GM12891 (cell line): ENCODE measurements around the gene IKZF1.

Experiments used
- POLR2A ChIP-seq: IDR thresholded peaks from 2 replicates; pipeline ENCODE4 v1.6.1; 2011; ENCODE audit warnings: low read depth, low read length, control low read depth
- POLR2AphosphoS5 ChIP-seq: IDR thresholded peaks from 2 replicates; pipeline ENCODE4 v1.6.1; 2011; ENCODE audit warnings: low read depth, low read length, control low read depth

DNA sequence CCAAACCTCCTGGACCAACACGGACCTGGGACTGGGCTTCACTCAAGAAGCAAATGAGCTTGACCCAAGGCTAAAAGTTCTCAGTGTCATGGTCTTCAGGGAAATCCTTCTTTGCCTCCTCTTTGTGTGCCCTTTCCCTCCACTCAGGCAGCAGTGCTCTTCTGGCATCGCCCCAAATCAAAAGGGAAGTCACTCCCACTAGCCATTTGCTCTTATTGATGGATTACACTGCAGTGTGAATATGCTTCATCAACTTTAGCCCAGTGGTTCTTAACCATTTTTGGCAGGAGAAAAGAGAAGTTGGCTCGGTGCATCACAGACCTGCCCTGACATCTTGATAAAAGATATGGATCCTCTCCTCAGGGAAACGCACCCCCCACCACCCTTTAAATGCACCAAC is 19.2 kb upstream of the IKZF1 start:
- TF ChIP-seq POLR2AphosphoS5 = no peak
- no peak for TF ChIP-seq POLR2A
